ENCODE measurements around the gene TET2. TPM values are rescaled to one million over a fixed set of nuclear protein-coding genes. Genes with fewer than 3 reads are reported as not detected.
A peak's percentile ranks its signal among the peaks of the same experiment; 100 is the strongest.

TET2 gene
- total RNA-seq, 6 donors from 2014 or later: 25.1 to 41.9 (median 29.7) TPM

GRCh38 chr4:105243446-105243845 lies 96.8 kb downstream of the TET2 start:
- 95% methylated on average over 13 of the region's 13 CpGs for WGBS, 2 donors
- Histone ChIP-seq H3K36me3 (peaks cover 0 to 34% (median 0%) of the 10 kb centered on the region in 4 donors), H3K4me1 (no peaks in the 10 kb centered on the region), H3K27me3 (no peaks in the 10 kb centered on the region), H3K9me3 (no peaks in the 10 kb centered on the region), H3K27ac (no peak overlapping the region), H3K4me3 (no peak overlapping the region)
- DNase-seq (no peak), ATAC-seq (ENCODE audit: low FRiP score in 2 of 2) (no peak)
- TF ChIP-seq, protein P1, sequence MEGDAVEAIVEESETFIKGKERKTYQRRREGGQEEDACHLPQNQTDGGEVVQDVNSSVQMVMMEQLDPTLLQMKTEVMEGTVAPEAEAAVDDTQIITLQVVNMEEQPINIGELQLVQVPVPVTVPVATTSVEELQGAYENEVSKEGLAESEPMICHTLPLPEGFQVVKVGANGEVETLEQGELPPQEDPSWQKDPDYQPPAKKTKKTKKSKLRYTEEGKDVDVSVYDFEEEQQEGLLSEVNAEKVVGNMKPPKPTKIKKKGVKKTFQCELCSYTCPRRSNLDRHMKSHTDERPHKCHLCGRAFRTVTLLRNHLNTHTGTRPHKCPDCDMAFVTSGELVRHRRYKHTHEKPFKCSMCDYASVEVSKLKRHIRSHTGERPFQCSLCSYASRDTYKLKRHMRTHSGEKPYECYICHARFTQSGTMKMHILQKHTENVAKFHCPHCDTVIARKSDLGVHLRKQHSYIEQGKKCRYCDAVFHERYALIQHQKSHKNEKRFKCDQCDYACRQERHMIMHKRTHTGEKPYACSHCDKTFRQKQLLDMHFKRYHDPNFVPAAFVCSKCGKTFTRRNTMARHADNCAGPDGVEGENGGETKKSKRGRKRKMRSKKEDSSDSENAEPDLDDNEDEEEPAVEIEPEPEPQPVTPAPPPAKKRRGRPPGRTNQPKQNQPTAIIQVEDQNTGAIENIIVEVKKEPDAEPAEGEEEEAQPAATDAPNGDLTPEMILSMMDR (IDR thresholded peaks at IDR 0.05): no peak
- TF ChIP-seq POLR2A (IDR thresholded peaks at IDR 0.05) (no peak), POLR2AphosphoS5 (IDR thresholded peaks at IDR 0.05) (no peak), EP300 (IDR thresholded peaks at IDR 0.05) (no peak)

- TF ChIP-seq POLR2AphosphoS5 (IDR thresholded peaks at IDR 0.05) (no peak), POLR2A (IDR thresholded peaks at IDR 0.05) (no peak), EP300 (IDR thresholded peaks at IDR 0.05) (no peak)
- TF ChIP-seq, protein P1 (IDR thresholded peaks at IDR 0.05): no peak
- H3K9me3 ChIP-seq: no peaks in the 10 kb centered on the region
- DNase-seq (no peak), ATAC-seq (ENCODE audit: low FRiP score in 2 of 2) (peak in 1 of 2 donors; percentile 65)
- no peaks in the 10 kb centered on the region for H3K4me1 ChIP-seq
- peaks cover 0 to 29% (median 0%) of the 10 kb centered on the region in 4 donors for H3K36me3 ChIP-seq
- WGBS, 2 donors: 86 to 100% methylated on average over 1 of the region's 1 CpG
- H3K27me3 ChIP-seq: no peaks in the 10 kb centered on the region
- H3K27ac ChIP-seq: no peak overlapping the region
- H3K4me3 ChIP-seq: no peak overlapping the region
These were observed 100.0 kb downstream of the TET2 start for GRCh38 chr4:105246712-105247111.

GRCh38 chr4:105248613-105249012 lies 101.9 kb downstream of the TET2 start:
- Histone ChIP-seq H3K9me3 (no peaks in the 10 kb centered on the region), H3K27ac (no peak overlapping the region), H3K4me3 (no peak overlapping the region), H3K36me3 (peaks cover 0 to 20% (median 0%) of the 10 kb centered on the region in 4 donors), H3K4me1 (no peaks in the 10 kb centered on the region), H3K27me3 (no peaks in the 10 kb centered on the region)
- TF ChIP-seq POLR2AphosphoS5 (IDR thresholded peaks at IDR 0.05) (no peak), EP300 (IDR thresholded peaks at IDR 0.05) (no peak), POLR2A (IDR thresholded peaks at IDR 0.05) (no peak)
- TF ChIP-seq, protein P1 (IDR thresholded peaks at IDR 0.05): no peak
- no peak for ATAC-seq (ENCODE audit: low FRiP score in 2 of 2)
- WGBS, 2 donors: 19 to 29% methylated on average over 1 of the region's 1 CpG
- no peak for DNase-seq

DNA sequence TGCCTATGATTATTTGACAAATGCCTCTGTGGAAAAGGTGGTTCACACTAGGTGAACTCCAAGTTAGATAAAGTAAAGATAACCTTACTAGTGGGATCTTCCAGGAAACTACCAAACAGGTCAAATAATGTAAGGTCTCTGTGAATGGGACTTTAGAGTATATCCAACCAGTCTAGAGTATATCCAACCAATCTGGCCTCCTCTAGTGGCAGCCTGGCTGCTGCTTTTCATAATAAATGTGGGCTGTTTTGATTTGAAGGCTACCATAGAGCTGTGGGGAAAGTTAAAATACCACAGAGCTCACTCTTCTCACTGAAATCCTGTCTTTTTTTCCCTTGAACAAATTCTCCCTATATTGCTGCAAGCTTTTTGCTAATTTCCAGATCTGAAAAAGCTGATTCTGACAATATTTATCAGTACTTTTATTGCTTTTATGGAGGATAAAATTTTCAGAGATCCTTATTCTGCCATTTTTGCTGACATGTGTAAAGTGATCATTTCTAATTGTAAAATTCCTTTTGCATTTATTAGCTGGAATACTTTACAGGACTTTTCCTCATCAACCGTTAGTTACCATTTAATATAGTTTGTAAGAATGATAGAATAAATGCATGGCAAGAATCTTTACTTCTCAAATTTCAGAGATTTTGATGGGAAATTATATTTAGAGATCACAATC lies 111.3 kb downstream of the TET2 start:
- DNase-seq (no peak), ATAC-seq (ENCODE audit: low FRiP score in 2 of 2) (no peak)
- Histone ChIP-seq H3K36me3 (peaks cover 0 to 38% (median 5%) of the 10 kb centered on the region in 4 donors), H3K4me1 (no peaks in the 10 kb centered on the region), H3K27me3 (no peaks in the 10 kb centered on the region), H3K9me3 (no peaks in the 10 kb centered on the region), H3K27ac (no peak overlapping the region), H3K4me3 (no peak overlapping the region)
- TF ChIP-seq POLR2A (IDR thresholded peaks at IDR 0.05) (no peak), EP300 (IDR thresholded peaks at IDR 0.05) (no peak), POLR2AphosphoS5 (IDR thresholded peaks at IDR 0.05) (no peak)
- TF ChIP-seq, protein P1 (IDR thresholded peaks at IDR 0.05): no peak
- WGBS, 2 donors: 91 to 100% methylated on average over 1 of the region's 1 CpG

DNA sequence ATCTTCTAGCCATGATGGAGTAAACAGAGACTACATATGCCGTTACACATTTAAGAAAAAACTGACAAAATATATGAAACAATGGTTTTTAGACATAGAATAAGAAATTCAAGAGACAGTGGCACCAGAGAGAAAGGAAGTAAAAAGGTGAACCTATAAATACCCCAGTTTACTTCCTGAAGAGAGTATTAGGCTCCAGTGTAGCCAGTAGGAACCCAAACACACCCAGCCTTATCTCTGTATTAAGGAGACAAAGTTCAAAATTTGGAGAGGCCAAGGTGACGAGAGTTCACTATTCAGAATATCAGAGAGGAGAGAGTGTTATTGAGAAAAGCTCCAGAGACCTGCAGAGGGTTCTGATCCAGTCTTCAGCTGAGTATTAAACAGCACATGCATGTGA lies 119.0 kb downstream of the TET2 start:
- Histone ChIP-seq H3K27me3 (no peaks in the 10 kb centered on the region), H3K27ac (no peak overlapping the region), H3K4me1 (no peaks in the 10 kb centered on the region), H3K36me3 (peaks cover 10 to 58% (median 19%) of the 10 kb centered on the region in 4 donors), H3K4me3 (no peak overlapping the region), H3K9me3 (no peaks in the 10 kb centered on the region)
- TF ChIP-seq POLR2AphosphoS5 (IDR thresholded peaks at IDR 0.05) (no peak), POLR2A (IDR thresholded peaks at IDR 0.05) (no peak), EP300 (IDR thresholded peaks at IDR 0.05) (no peak)
- TF ChIP-seq, protein P1 (IDR thresholded peaks at IDR 0.05): no peak
- WGBS, 2 donors: 96% methylated on average over 2 of the region's 2 CpGs
- ATAC-seq (ENCODE audit: low FRiP score in 2 of 2) (no peak), DNase-seq (no peak)
